ENCODE data around the gene AK9.
"Not testable (repeated sequence)": the region's sequence is repeated elsewhere in the genome, so short reads cannot be mapped to it uniquely, and the experiment has no call there.

The AK9 gene

DNA sequence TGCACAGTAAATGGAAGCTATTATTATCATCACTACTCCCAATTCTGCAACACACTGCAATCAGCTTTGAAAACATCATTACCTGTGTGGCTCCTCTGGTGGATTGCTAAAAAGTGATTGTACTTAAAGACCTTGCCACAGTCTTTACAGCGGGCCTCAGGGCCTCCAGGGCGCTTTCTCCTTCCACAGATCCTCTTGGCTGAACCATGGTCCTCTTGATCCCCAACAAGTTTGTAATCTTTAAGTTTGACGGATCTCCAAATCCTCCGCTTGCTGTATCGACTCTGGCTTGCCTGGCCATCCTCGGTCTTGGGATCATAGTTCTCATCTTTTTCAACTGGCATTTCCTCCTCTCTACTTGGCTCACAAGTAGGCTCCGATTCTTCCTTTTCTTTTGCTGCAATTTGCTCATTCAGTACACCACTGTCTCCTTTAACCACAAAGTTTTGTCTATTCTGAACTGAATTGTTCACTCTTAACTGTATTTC is 210.0 kb downstream of the AK9 start:
- no peak for DNase-seq (ENCODE audit: low read depth, low spot score)

DNA sequence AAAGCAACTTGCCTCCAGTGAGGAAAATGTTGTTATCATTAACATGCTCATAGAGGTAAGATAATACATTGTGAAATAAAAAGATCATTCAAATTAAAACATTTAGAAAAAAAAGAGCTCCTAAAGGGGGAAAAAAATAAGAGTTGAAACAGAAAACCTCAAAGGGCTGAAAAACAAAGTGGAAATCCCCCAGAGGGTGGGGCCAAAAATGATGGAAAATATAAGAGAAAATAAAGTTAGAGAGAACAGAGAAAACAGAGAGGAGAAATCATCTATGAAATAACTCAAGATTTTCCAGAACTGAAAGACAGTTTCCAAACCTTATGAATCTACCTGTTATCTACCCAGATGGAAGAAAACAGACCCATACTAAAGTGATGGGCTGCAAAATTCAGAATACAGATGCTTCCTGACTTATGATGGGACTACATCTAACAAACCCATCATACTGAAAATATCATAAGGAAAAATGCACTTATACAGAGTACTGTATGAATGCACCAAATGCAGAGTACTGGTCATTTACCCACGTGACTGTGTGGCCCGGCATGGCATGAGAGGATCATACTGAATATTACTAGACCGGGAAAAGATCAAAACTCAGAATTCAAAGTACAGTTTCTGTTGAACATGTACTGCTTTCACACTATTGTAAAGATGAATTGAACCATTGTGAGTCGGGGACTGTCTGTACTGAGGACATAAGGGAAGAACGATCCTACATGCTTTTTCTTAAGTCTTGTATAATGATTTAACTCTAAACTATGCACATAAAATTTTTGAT is 212.0 kb downstream of the AK9 start:
- no peak for DNase-seq (ENCODE audit: low read depth, low spot score)

DNA sequence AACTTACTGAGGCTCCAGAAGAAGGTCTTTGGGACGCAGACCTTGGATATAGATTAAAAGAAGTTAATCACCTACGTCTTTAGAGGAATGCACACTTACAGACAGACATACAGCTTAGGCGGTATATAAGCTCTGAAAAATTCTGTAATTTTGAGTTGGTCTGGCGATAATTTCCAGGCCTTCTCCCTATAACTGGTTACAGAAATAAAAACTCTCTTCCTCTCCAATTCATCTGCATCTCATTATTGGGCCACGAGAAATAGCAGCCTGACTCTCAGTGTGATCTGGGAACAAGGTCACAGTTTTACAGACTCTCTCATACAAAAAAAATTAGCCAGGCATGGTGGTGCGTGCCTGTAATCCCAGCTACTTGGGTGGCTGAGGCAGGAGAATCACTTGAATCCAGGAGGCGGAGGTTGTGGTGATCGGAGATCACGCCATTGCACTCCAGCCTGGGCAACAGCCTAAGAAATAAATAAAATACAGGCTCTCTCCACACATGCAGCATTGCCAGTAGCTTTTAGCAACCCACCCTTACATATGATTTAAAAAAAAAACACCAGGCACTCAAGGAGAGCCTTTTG is 212.7 kb downstream of the AK9 start:
- no peak for DNase-seq (ENCODE audit: low read depth, low spot score)

DNA sequence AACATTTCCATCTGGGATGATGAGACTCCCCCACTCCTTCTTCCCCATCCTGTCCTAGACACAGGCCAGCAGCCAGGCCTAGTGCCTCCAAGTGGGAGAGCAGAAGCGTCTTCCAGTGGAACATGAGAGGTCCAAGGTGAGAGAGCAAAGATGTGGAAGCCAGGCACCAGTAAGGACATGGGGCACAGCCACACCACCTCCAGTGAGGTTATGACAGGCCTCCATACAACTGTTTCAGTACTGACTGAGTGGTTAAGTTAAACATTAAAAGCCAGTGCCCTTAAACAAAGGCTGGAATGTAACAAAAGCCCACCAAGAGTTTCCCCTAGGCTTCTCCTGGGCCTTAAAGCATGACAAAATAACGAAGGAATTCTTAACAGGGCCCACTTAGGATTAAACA is 213.3 kb downstream of the AK9 start:
- DNase-seq (ENCODE audit: low read depth, low spot score), result no peak

DNA sequence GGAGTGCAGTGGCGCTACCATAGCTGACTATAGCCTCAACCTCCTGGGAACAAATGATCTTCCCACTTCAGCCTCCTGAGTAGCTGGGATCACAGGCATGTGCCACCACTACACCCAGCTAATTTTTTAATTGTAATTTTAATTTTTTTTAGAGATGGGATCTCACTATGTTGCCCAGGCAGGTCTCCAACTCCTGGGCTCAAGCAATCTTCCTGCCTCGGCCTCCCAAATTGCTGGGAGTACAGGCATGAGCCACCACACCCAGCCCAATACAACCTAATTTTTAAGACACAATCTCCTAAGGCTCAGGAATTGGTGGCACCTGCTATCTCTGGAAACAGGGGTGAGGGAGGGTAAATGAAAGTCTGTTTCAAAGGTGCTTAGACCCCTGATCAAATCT is 213.8 kb downstream of the AK9 start:
- DNase-seq (ENCODE audit: low read depth, low spot score), result no peak

DNA sequence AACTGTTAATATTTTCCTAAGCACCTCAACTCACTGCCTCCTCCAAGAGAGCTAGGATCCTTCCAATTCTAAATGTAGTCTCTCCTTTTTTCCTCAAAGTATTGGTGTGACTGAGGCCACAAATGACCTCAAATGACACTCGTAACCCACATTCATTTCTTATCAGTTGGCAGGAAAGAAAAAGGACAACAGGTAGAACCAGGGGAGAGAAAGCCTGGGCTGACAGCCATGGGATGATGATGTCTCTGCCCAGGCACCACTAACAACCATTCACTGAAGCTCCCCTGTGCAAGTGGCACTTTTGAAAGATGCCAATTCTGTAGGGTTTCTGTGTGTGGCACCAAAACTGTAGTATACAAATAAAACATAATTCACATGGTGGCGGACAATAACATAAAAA is 215.4 kb downstream of the AK9 start:
- DNase-seq (ENCODE audit: low read depth, low spot score), result no peak

DNA sequence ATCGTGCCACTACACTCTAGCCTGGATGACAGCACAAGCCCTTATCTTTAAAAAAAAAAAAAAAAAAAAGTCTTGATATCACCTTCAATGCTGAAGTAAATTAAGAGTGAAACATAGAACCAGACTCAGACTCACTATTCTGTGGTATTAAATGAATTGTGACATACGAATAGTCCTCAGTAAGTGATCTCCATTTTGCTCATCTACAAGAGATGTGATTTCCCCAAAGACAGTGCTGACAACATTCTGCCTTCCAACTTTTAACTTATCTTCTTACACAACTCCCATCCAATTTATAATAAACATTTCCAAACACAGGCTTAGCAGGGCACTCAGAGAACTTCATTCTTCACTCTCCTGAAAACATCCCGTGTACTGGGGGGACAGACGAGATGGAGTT is 216.0 kb downstream of the AK9 start:
- DNase-seq (ENCODE audit: low read depth, low spot score), result no peak

DNA sequence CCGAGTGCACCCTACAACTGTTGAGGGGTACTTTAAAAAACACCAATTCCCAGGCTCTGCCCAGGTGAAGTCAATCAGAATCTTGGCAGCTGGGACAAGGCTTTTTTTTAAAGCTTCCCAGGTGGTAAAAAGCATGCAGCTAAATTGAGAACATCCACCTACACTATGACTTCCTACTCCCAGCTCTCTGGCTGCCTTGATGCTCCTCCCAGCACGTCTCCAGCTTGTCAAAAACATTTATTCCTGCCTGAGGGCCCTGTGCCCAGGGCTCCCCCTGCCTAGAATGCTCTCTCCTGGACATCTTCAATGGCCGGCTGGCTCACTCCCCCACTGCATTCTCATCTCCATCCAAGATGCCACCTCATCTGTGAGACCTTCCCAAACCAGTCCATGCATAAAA is 217.9 kb downstream of the AK9 start:
- DNase-seq (ENCODE audit: low read depth, low spot score), result no peak

DNA sequence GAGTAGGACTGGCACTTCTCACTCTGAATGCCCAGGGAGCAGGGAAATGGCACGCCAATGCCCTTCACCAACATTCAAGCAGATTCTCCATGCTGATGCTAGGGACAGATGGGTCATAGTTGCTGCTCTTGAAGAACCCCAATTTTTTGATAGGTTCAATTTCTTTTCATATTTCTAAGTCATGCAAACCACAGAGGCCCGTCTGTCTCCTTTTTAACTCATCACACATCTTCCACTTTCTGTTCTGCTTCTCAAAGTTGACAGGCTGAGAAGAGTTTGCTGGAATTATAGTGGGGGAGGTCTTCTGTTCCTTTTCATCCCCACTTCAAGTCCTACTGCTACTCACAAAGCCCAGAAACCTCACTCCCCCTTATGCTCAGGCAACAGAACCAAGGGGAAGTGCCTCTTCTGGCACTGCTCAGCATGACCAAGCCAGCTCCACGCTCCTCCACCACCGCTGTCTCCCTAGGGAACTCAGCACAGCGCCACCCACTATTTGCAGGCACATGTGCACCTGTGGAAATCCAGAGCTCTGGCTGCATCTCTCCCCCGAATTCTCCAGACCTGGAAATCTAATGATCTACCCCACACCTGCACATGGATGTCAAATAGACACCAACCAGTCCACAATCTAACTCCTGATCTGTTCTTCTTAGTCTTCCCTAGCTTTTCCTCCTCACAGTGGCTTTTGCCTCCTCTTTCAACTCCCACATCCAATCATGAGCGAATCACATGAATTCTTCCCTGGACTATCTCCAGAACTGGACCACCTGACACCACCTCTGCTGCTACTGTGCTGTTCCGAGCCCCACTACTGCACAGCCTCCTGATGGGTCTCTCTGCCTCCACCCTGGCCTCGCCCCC is 218.6 kb downstream of the AK9 start:
- no peak for DNase-seq (ENCODE audit: low read depth, low spot score)

DNA sequence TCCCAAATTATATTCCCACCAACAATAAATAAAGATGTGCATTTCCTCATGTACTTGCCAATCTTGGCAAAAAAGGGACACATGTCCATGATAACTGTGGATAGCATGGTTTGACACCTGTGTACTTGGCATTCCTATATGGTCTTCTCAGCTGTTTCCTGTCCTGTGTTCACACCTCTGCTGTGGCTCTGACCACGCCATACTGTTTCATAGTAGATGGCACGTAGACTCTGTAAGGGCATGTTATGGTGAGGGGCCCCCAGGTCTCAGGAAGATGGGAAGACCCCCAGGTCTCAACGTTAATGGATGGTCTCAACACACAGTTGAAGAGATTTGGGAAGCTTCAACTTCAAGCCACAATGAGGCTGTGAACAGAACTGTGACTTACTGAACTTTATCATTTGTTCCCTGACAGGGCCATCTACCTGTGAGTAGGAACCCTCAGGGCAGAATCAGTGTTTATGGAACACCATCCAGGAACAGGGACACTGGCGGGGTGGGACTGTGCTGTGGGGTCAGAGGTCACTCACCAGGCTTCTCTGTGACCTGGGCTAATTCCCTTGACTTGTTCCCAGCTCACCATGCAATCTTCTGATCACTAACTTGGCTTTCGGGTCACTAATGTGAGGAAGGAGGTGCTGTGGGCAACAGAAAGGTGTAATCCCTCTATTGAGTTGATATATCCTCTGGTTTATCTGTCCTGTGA is 219.7 kb downstream of the AK9 start:
- no peak for DNase-seq (ENCODE audit: low read depth, low spot score)

DNA sequence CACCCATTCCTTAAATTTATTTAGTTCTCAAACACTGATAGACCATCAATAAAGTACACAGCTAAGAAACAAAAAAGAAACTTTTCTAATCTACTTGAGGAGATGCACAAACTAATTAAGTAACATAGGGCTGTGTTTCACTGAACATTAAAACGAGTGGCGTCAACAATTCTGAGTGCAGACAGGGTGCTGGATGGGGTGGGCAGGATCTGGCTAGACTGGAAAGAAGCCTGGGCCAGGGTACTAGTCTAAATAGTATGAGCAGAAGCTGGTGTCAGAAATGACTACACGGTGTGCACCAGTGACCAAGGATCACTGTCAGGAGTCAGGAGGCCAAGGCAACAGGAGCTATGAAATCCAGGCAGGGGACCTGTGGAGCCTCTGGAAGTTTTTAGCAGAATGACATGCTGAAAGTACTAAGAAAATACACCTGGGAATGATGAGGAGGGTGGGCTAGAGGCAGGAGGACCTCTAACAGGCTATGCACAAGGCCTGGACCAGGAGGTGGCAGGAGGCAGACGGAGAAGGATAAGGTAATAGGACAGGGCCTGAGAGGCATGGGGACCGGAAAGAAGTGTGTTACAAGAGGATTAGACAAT is 221.3 kb downstream of the AK9 start:
- no peak for DNase-seq (ENCODE audit: low read depth, low spot score)

DNA sequence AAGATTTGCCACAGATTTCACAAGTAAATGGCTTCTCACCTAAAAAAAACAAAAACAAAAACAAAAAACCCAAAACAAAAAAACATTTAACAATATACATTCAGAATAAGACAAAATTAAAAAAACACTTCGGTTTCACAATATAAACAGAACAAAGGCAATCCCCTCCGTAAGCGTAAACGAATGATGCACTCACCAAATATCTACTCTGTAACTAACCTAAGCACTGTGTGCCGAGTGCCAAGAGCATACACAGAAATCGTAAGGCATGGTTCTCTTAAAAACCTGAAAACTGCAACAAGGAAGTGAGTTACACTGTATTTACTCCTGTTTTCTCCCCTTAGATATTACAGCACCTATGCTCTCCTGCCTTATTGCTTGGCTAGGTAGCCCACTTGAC is 223.3 kb downstream of the AK9 start:
- no peak for DNase-seq (ENCODE audit: low read depth, low spot score)

DNA sequence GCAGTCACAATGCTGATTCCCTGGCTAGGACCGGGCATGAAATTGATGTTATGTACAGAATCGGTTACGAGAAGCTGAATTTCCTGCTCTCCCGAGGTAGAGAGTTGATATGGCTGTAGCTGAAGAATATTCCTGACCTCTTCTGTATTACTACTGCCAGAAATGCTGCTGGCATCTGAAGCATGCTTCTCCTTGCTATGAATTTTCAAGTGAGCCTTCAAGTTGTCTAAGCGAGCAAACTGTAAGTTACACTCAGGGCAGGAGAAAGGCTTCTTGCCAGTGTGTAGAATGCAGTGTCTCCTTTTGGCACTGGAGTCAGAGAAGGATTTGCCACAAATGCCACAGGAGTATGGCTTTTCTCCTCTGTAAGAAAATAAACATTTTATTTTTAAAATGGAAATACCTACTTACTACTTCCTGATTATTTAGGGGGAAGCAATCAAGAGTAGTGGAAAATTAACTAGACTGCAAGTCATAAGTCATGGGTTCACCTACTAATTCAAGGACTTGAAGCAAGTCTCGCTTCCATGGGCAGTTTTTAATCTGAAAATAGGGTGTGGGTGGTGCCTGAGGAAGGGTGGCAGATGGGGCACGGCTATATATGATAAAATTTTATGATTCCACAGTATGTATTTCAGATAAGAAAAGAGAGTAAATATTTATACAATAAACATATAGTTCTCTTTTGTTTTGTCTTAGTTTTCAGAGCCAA is 224.6 kb downstream of the AK9 start:
- DNase-seq (ENCODE audit: low read depth, low spot score), result no peak

DNA sequence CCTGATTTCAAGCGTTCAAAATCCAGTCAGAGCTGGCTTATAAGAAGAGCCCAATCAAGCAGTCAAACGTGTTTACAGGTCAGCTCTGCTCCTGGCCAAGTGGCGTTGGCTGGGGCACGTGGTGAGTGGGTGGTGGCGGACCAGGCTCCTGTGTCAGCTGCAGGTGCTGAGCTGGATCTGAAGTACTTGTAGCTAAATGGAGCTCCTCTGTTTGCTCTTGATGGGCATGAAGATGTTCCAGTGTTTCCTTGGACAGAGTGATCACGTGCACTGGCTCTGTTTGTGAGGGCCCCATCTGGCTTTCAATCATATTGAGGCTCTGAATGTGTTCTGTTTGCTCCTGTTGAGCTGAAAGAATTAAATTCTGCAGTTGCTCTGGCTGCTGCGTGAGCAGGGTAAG is 225.2 kb downstream of the AK9 start:
- no peak for DNase-seq (ENCODE audit: low read depth, low spot score)

DNA sequence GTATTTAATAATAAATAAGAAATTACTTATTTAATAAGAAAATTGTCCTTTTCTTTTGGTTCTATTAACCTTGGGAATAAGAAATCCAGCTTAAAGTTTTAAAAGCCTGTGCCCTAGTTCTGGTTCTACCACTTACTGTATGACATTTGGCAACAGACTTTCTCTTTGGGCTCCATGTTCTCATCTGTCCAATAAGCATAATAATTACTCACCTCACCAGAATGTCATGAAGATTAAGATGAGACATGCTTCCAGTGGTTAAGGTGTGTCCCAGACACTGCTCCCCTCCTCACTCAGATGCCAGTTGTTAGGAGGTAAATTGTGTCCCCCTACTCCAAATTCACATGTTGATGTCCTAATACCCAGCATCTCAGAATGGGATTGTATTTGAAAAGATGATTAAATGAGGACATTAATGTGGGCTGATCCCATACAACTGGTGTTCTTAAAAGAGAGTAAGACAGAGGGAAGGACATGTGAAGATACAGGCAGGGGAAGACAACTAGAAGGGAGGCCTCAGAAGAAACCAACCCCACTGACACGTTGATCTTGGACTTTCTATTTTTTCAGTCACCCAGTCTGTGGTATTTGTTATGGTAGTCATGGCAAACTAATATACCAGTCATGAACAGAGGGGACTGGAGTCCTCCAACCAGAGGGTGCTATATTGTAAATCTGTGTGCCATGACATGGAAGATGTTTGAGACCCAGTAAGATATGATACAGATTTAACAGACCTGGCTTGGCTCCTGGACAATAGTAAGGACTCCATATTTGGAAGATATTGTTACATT is 229.1 kb downstream of the AK9 start:
- no peak for DNase-seq (ENCODE audit: low read depth, low spot score)

DNA sequence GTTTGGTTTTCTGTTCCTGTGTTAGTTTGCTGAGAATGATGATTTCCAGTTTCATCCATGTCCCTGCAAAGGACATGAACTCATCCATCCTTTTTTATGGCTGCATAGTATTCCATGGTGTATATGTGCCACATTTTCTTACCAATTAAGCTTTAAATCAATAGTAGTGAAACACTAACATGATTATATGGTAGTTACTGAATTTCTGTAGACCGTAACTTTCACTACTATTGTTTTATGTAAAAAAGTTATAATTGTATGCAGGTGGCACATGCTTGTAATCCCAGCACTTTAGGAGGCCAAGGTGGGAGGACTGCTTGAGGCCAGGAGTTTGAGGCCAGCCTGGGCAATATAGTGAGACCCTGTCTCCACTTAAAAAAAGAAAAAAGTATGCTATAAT is 229.8 kb downstream of the AK9 start:
- DNase-seq (ENCODE audit: low read depth, low spot score), result not testable (repeated sequence)

DNA sequence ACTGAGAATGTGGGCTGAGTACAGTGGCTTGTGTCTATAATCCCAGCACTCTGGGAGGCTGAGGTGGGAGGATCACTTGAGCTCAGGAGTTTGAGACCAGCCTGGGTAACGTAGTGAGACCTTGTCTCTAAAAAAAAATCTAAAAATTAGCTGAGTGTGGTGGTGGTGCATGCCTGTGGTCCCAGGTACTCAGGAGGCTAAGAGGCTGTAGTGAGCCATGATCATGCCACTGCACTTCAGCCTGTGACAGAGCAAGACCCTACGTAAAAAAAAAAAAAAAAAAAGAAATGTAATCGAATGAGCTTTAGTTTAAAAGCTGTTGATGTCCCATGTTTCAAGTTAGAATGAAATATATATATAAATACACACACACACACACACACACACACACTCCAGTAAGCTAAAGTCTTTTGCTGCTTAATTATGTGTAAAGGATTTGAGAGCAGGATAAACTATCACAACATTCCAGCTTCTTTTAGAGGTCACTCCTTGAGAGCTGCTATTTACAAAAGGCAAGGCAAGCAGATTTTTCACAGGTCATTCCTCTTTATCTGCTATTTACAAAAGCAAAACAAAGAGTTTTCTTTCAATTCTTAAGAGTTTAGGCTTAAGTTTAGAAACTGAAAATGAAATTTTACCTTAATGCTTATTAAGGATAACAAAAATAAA is 230.7 kb downstream of the AK9 start:
- DNase-seq (ENCODE audit: low read depth, low spot score), result peak; percentile 39

DNA sequence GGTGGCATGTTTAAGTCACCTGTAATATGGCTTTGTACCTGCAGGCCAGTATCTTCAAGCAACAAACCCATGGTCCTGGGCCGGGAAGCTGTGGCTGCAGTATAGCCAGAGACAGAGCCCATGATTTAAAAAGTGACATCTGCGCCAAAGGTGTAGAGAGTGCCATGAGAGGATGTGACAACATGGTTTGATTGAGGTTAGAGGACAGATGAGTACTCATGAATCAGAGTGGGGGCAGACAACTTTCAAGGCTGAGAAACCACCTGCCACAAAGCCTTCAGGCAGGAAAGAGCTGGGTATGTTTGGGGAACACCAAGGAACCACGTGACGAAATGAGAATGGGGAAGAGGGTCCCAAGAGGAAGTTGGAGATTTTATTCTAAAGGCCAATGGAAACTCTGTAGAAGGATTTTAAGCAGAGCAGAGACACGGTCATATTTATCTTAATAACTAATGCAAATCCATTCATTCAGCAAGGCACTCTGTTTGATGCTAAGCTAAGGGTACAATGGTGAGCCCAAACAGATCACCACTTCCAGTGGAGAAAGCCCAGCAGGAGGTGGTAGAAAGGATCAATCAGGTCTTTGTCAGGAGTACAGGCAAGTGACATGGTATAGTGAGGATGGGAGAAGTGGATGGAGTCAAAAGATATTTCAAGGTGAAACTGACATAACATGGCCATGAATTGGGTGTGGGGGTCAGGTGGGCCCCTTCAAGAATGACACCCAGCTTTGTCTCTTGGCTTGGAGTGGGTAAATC is 232.0 kb downstream of the AK9 start:
- DNase-seq (ENCODE audit: low read depth, low spot score), result no peak

DNA sequence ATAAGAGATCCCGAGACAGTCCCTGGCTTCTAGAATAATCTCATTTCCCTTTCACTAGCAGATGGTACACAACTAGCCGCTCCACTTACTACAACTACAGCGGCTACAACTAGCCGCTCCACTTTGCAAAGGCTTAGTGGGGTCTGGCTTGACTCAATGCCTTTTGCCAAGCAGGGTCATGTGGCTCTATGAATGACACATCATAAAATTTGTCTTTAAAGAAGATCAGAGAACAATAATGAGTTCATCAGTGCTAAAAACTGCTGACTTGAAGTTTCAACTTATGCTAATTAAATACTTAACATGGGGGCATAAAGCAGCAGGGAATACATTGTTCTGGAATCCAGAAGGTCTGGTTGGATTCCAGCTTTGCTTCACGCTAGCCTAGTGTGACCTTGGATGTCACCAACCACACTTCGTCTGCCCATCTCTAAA is 233.4 kb downstream of the AK9 start:
- no peak for DNase-seq (ENCODE audit: low read depth, low spot score)

All from astrocyte of the hippocampus (primary cell).